HG03097 (cell line): Measurements from ENCODE around the gene PNPLA7.
A peak's percentile ranks its signal among the peaks of the same experiment; 100 is the strongest.
"Not testable (repeated sequence)": the region's sequence is repeated elsewhere in the genome, so short reads cannot be mapped to it uniquely, and the experiment has no call there.

Source experiments
- ATAC-seq: cut with Tn5 transposase; IDR thresholded peaks from one replicate; pipeline ENCODE4 v1.9.1; 2021; ENCODE audit not compliant: unreplicated experiment, low FRiP score

PNPLA7 gene

DNA sequence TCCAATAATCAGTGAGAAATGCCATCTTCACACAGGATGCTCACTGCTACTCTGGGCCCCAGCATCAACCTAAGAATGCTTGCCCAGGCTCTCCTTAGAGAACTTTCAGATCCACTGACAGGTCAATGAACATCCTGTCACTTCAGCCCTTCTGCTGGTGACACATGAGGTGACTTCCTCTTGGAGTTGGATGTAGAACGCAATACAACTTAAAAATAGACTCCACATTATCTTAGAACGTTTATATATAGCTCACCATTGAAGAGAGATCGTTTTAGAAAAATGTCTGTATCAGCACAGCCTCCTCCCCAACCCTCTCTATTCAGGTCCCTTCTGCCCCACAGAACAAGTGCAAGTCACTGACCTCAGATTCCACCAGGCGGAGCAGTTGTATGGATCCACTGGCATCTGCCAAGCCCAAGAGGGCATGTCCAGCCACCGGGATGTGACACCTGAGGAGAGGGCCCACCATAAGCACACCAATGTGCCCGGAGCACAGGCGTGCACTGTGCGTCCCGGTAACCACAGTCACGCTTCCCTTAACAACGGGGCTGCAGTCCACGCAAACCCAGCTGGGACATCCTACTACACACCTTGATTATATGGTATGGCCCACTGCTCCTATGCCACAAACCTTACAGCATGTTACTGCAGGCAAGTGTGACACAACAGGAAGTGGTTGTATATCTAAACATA, 25.7 kb upstream of the PNPLA7 start:
- no peak for ATAC-seq

DNA sequence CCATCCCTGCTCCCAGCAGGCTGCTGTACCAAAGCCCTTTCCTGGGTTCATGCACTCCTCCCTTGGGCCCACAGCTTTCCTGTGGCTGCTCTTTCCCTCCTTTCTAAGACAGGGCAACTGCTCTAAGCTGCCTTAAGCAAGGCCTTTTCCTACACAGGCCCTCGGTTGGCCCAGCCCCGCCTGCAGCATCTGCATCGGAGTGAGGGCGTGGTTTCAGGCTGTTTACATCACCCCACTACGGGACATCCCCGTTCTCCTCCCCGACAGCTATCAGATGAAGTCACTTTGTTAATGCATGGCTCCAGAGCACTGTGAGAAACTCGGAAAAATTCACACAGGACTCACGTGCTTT, 25.1 kb upstream of the PNPLA7 start:
- ATAC-seq: no peak

DNA sequence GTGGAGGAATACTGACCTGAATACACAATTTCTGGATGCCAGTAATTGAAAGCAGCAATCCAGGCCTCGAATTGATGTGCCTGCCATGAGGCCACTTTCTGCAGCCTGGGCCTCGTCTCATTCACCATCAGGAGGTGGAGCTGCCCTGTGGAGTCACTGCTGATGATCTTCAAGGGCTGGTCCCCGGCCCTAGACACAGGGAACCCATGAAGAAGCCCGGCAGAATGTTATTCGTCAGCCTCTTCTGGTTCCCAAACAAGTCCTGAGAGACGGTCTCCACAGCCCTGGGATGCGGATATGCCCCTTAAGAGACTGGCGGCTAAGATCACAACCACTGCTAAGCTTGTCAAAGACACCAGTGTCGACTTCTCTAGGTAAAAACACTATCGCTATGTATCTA, 24.0 kb upstream of the PNPLA7 start:
- ATAC-seq: no peak

DNA sequence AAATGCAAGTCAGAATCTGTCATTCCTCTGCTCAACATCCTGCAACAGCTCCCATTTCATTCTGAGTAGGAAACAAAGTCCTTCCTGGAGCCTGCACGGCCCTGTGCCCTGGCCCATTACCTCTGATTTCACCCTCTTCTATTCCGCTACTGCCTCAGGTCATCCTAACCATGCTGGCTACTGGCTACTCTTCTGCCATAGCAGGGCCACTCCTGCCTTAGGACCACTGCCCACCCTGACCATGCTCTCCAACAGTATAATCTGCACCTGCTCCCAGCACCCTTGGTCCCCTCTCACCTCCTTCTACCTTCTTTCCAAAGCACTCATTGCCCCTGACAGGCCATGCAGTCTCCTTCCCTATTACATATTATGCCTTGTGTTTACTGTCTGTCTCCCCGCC, 20.4 kb upstream of the PNPLA7 start:
- no peak for ATAC-seq

DNA sequence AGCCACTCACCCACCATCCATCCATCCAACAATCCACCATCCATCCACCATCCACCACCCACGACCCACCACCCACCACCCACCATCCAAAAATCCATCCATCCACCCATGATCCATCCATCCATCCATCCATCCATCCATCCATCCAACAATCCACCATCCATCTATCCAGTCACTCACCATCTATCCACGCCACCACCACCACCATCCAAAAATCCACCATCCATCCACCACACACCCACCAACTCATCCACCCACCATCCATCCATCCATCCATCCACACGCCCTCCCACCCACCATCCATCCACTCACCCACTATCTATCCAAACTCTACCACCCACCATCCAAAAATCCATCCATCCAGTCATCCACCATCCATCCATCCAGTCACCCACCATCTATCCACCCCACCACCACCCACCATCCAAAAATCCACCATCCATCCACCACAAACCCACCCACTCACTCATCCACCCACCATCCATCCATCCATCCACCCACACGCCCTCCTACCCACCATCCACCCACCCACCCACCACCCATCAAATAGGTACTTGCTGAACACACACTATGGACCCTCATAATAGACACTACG, 19.5 kb upstream of the PNPLA7 start:
- ATAC-seq: no peak

DNA sequence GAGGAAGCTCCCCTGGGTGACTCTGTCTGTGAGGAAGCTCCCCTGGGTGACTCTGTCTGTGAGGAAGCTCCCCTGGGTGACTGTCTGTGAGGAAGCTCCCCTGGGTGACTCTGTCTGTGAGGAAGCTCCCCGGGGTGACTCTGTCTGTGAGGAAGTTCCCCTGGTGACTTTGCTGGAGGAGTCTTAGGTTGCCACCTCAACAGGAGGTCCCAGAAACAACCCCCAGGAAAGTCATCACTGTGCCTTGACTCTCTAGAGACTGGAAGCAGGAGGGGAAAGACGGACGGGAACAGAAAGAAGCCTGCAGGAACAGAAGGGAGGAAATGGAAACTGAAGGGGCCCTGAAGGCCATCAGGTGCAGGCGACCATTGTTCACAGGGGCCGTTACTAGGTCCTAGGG, 18.2 kb upstream of the PNPLA7 start:
- not testable (repeated sequence) for ATAC-seq

DNA sequence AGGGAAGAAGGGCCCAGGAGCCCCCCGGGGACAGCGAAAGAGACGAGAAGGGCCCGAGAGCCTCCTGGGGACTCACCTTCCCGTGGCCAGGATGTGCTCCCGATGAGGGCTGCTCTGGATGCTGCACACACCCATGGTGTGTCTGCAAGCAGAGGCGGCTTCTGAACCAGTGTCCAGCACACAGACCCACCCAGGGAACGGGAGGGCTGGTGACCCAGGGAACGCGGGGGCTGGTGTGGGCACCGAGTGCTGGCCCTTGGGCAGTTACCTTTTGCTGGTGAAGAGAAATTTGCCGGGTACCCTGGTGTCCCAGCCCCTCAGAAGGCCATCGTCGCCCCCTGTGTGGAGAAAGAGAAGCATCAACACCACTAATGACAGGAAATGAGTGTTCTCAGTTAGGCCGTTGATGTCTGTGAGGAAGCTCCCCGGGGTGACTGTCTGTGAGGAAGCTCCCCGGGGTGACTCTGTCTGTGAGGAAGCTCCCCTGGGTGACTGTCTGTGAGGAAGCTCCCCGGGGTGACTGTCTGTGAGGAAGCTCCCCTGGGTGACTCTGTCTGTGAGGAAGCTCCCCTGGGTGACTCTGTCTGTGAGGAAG, 14.7 kb upstream of the PNPLA7 start:
- ATAC-seq: no peak

DNA sequence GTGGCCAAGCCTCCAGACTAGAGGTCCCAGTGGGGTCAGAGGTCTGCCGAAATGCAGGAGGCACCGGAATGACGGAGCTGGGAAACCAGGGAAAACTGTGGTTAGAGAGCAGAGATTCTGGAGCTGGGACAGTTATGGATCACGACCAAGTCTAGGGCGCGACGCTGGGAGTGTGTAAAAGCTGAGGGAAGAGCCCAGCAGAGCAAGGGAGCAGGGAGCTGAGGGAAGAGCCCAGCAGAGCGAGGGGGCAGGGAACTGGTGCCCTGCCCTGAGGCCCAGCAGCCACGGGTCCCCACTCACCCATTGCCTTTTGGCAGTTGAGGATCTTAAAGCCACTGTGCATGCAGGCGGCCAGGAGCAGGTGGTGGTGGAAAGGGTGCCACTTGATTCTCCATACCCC, 13.9 kb upstream of the PNPLA7 start:
- ATAC-seq: no peak

DNA sequence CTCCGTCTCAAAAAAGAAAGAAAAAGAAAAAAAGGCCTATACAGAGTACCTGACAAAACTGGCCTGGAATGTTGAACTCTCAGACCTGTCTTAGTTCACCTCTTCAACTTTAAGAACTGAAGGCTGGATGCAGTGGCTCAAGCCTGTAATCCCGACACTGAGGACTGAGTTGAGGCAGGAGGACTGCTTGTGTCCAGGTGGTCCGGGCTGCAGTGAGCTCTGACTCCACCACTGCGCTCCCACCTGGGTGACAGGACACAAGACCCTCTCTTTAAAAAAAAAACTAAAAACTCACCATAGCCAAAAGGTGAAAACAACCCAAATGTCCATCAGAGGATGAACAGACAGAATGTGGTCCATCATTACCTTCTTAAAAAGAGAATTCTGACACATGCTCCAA, 7.9 kb upstream of the PNPLA7 start:
- no peak for ATAC-seq

DNA sequence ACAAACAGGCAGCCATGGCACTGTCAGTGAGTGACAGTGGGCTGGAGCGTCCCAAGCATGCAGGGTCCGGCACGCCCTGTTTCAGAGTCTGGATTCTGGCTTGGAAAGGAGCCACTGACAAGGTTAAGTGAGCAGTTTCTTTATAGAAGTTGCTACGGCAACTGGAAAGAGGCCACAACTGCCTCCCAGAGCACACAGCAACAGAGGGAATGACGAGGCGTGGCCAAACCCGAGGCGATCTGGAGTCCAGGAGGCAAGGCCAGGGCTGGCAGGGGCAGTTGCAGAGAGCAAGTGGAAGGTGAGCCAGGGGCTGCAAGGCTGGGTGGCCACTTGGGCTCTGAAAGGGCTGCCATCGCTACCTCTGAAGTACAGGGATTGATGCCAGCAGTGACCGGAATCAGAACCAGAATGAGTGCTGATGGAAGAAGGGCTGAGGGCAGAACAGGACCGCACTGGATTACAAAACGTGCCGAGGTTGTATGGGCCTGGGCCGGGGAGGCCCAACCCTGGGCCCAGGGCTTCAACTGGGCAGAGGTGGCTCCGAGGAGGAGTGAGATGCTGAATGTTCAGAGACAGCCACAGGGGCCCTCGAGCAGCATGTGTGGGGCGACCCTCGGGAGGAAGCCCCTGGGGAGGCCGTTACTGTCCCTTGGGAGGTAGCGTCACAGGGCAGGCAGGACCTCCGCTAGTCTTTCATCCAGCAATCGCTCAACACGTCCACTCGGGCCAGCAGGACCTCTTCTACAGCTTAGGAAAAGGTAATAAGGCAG, 6.1 kb upstream of the PNPLA7 start:
- ATAC-seq: no peak

DNA sequence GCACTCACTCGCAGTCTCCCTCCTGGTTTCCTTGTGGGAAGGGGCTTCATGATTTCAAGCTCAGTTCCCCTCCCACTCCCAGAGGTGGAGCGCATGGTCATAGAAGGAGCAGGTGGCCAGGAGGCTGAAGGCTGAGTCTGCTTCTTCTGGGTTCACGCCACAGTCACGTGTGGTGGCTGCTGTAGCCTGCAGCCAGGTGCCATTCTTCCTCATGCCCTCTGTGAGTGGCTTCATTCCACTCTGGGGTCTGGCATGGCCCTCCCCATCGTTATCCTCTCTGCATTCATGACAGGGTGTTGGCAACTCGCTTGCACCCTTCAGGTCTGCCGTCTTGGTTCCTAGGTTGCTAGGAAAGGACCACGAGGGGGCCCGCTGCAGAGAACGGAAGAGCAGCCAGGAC, 5.0 kb upstream of the PNPLA7 start:
- ATAC-seq: no peak

DNA sequence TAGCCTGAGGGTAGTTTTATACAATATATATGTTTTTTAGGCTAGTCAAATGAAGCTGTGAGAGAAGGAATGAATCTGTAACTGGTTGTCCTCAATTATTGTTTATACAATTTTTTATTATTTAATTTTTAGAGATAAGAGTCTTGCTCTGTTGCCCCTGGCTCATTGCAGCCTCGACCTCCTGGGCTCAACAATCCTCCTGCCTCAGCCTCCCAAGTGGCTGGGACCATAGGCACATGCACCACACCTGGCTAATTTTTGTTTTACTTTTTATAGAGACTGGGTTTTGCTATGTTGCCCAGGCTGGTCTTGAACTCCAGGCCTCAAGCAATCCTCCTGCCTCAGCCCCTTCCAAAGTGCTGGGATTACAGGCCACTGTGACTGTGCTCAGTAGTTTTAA, 4.1 kb upstream of the PNPLA7 start:
- no peak for ATAC-seq

DNA sequence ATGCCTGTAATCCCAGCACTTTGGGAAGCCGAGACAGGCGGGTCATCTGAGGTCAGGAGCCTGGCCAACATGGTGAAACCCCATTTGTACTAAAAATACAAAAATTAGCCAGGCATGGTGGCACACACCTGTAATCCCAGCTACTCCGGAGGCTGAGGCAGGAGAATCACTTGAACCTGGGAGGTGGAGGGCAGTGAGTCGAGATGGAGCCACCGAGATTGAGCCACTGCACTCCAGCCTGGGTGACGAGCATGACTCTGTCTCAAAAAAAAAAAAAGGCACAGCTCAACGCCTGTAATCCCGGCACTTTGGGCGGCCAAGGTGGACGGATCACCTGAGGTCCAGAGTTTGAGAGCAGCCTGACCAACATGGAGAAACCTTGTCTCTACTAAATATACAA, 3.5 kb upstream of the PNPLA7 start:
- ATAC-seq: not testable (repeated sequence)

DNA sequence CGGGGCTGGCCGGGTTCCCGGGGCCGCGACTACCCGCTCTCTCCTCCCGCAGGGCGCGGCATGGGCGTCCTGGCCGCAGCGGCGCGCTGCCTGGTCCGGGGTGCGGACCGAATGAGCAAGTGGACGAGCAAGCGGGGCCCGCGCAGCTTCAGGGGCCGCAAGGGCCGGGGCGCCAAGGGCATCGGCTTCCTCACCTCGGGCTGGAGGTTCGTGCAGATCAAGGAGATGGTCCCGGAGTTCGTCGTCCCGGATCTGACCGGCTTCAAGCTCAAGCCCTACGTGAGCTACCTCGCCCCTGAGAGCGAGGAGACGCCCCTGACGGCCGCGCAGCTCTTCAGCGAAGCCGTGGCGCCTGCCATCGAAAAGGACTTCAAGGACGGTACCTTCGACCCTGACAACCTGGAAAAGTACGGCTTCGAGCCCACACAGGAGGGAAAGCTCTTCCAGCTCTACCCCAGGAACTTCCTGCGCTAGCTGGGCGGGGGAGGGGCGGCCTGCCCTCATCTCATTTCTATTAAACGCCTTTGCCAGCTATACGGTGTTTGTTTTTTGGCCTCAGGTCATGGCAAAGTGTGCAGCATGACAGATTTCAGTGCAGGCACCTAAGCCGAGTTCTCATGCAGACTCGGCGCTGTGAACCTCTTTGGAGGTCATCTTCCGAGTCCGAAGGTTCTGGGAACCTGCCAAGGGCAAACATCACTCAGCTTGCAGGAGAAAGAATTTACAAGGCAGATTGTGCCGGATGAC, 2.0 kb upstream of the PNPLA7 start:
- ATAC-seq: peak; percentile 15

DNA sequence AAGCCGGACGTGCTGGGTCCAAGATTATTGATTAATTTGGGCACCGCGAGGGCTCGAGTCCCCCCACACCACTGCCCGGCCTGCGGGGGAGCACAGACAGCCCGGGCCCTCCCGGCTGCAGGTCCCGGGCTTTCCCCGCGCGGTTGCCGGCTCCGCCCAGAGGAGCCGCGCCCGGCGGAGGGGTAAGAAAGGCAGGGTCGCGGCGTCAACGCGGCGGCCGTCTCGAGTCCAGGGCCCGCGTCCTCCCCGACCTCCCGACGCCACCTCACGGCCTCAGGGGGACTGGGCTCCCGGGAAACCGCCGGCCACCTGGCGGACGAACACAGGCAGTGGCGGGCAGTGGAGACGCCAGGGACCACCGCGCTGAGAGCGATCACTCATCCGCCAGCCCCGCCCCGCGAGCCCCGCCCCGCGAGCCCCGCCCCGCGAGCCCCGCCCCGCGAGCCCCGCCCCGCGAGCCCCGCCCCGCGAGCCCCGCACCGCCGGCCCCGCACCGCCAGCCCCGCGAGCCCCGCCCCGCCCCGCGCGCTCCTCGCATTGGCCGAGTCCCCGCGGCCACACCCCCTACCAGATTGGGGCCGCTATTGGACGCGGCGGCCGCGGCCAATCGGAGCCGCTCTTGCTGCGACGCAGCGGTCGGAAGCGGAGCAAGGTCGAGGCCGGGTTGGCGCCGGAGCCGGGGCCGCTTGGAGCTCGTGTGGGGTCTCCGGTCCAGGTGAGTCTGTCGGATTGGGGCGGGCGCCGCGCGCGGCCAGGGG, 1.2 kb upstream of the PNPLA7 start, which contains the start of gene MRPL41:
TSS of gene MRPL41 (plus strand) at position 616 of the 758 bp plus-strand sequence. CDS start 203 bp downstream, outside the sequence.
- ATAC-seq: peak; percentile 69

DNA sequence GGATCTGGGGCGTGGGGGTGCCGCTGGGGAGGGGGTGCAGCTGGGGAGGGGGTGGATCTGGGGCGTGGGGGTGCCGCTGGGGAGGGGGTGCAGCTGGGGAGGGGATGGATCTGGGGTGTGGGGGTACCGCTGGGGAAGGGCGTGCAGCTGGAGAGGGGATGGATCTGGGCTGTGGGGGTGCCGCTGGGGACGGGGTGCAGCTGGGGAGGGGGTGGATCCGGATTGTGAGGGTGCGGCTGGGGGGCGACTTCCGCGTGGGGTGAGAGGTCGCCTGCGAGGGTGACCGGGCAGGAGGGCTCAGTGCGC, 709 bp upstream of the PNPLA7 start:
- not testable (repeated sequence) for ATAC-seq

DNA sequence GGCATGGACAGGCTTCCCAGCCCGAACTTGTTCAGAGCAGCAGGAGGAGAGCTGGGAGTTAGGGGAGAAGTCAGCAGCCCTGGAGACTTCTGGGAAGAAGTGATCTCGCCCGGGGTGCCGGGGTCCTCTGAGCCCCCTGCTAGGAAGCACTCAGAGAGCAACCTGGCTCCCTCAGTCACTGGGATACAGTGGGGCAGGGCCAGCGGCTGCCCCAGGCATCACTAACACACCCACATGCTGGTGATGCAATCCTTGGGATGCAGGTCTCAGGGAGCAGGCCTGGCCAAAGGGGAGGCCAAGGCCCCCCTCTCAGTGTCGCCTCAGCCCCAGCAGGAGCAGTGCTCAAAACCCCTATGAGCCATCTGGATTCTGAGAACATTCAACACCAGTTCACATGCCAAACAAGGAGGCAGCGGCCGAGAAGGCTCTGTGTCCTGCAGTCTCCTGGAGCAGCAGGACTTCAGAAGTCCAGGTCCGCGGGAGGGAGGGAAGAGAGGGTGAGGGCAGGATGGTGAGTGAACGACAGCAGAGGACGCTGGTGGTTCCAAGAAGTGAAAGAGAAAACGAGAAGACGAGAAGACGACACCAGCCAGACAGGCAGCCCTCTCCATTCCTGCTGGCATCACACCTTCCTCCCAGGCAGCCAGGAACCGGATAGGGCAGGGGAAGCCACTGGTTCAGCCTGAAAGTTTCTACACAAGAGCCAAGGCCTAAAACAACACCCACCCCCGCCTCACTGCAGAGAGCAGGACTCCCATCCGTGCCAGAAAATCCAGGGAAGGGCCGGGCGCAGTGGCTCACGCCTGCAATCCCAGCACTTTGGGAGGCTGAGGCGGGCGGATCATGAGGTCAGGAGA, 2.3 kb downstream of the PNPLA7 start:
- ATAC-seq: no peak

DNA sequence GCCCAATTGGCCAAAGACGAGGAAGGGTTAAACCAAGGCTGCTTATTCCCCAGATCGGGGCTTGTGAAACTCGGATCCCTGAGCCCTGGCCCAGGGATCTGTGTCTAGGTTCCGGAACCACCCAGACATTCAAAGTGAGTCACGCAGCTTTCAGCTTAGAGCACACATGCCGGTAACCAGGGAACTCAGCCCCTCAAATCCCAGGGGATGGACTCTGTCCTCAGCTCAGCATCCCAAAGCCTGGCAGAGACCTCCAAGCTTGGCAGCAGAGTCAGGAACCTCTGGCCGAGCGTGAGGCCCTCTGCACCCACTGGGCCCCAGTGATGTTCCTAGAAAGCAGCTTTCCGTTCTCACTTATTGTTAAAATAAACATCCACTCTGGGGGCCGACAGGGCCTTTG, 5.1 kb downstream of the PNPLA7 start:
- ATAC-seq: no peak

DNA sequence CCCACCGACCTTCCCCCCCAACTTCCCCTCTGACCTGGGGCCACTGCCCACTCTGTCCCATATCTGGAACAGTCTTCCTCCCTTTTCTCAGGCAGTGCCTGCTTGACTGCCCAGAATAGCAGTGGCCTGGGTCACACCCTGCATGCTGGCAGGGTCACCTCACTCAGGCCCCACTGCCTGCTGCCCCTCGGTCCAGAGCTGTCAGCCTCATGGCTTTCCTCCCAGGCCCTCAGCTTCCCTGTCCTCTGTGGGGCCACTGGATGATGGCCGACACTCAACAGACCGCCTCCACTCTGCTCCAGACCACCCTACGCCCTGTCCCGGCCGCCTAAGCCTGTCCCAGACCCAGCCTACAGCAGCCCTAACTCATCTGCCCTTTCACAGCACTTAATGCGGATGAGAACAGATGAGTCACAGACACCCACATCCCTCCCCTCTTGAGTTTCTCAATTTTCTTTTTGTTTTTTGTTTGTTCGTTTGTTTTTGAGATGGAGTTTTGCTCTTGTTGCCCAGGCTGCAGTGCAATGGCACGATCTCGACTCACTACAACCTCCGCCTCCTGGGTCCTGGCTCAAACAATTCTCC, 5.9 kb downstream of the PNPLA7 start:
- no peak for ATAC-seq
